GM23248 (cell line): Measurements from ENCODE around the gene ARHGEF25.

Source experiments
- EZH2 ChIP-seq: fragments of 200-600 bp; sonication (generic); IDR thresholded peaks from 2 replicates; pipeline ENCODE4 v1.6.1; 2018; ENCODE audit warnings: antibody characterized with exemption, mild to moderate bottlenecking; ENCODE audit not compliant: insufficient read depth, poor library complexity, severe bottlenecking
- EZH2phosphoT487 ChIP-seq: fragments of 200-600 bp; sonication (generic); IDR thresholded peaks from 2 replicates; pipeline ENCODE4 v1.6.1; 2018; ENCODE audit warnings: antibody characterized with exemption, moderate library complexity, mild to moderate bottlenecking, low read depth; ENCODE audit not compliant: insufficient read depth

- no peak for TF ChIP-seq EZH2
- no peak for TF ChIP-seq EZH2phosphoT487
These were observed 28.8 kb upstream of the ARHGEF25 start for GRCh38 chr12:57582440-57582839.
